Brain microvascular endothelial cell (primary cell): ENCODE measurements around the gene MBOAT2.

Experiments
- DNase-seq: peaks from one replicate; pipeline ENCODE4 v3.0.0-alpha.2; 2020
- H3K27ac ChIP-seq: fragments of 250-450 bp; sonication (Bioruptor Pico); 2 replicates; pipeline ENCODE4 v1.5.1; 2020; ENCODE audit warnings: mild to moderate bottlenecking, moderate library complexity
- H3K27me3 ChIP-seq: fragments of 250-450 bp; sonication (Bioruptor Pico); replicated peaks from 2 replicates; pipeline ENCODE4 v1.5.1; 2020; ENCODE audit warnings: mild to moderate bottlenecking
- H3K36me3 ChIP-seq: fragments of 250-450 bp; sonication (Bioruptor Pico); replicated peaks from 2 replicates; pipeline ENCODE4 v1.5.1; 2020; ENCODE audit warnings: mild to moderate bottlenecking
- H3K4me3 ChIP-seq: 2 replicates; pipeline ENCODE4 v1.5.1; 2011; ENCODE audit warnings: low read depth, mild to moderate bottlenecking, control low read depth, low read length, moderate library complexity
- in situ Hi-C: cut with HindIII; loops from 2 replicates; pipeline ENCODE4 v1.10.0; 2017; ENCODE audit warnings: low sequenced_read_pairs, low pct_ligation_motif_present
- TF ChIP-seq, protein P1 (sequence below): IDR thresholded peaks from 2 replicates; pipeline ENCODE4 v1.5.1; 2011; ENCODE audit warnings: low read depth, mild to moderate bottlenecking, moderate library complexity, low read length, control low read depth, inconsistent platforms; ENCODE audit errors: missing control alignments

MBOAT2 gene

DNA sequence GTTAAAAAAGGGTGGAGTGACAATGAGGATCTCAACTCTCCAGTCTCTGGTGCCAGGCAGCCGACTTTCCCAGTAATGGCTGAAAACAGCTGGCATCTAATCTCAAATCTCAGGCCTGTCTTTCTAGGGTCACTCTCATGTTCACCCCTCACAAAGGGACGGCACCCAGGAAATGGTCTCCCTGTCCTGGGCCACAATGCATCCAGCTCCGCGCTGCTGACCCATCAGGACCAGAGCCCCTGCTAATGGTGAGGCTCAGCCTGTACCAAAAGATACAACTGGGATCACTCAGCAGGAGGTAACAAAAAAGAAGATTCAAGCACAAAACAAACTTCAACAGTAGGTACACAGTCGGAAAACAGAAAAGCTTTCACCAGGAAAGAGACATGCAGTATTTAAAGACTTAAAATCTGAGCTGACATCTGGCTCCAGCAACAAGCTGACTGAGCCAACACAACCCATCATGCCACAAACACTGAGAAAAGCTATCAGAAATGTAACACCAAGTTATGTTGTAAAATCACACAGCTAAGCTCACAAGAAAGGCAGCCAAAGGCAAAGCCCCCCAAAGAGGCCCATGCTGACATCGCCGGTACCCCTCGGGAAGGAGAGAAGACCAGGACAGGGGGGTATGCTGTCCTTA is 152.5 kb downstream of the MBOAT2 start:
- TF ChIP-seq, protein P1, sequence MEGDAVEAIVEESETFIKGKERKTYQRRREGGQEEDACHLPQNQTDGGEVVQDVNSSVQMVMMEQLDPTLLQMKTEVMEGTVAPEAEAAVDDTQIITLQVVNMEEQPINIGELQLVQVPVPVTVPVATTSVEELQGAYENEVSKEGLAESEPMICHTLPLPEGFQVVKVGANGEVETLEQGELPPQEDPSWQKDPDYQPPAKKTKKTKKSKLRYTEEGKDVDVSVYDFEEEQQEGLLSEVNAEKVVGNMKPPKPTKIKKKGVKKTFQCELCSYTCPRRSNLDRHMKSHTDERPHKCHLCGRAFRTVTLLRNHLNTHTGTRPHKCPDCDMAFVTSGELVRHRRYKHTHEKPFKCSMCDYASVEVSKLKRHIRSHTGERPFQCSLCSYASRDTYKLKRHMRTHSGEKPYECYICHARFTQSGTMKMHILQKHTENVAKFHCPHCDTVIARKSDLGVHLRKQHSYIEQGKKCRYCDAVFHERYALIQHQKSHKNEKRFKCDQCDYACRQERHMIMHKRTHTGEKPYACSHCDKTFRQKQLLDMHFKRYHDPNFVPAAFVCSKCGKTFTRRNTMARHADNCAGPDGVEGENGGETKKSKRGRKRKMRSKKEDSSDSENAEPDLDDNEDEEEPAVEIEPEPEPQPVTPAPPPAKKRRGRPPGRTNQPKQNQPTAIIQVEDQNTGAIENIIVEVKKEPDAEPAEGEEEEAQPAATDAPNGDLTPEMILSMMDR, result no peak
- no peaks in the 10 kb centered on the region for H3K27me3 ChIP-seq

DNA sequence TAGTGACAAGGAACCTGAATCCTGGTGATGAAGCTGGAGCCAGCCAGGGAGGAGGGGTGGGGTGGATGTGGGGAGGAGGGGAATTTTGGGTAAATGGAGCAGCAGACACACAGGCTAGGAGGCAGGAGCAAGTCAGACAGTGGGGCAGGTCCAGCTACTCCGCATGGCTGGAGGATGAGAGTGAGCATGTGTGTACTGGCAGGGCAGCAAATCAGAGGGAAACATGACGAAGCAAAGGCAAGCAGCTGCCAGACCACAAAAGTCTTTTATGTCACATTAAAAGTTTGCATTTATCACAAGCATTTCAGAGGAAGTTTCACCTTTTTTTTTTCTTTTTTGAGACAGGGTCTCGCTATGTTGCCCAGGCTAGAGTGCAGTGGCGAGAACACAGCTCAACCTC is 154.2 kb downstream of the MBOAT2 start:
- in situ Hi-C loops, result no loop called here

More for the DNA sequence above, 152.5 kb downstream of the MBOAT2 start:
- no peaks in the 10 kb centered on the region for H3K36me3 ChIP-seq
- no peak overlapping the region for H3K27ac ChIP-seq
- no peak for DNase-seq
- no peak overlapping the region for H3K4me3 ChIP-seq
- in situ Hi-C loops, result no loop called here

DNA sequence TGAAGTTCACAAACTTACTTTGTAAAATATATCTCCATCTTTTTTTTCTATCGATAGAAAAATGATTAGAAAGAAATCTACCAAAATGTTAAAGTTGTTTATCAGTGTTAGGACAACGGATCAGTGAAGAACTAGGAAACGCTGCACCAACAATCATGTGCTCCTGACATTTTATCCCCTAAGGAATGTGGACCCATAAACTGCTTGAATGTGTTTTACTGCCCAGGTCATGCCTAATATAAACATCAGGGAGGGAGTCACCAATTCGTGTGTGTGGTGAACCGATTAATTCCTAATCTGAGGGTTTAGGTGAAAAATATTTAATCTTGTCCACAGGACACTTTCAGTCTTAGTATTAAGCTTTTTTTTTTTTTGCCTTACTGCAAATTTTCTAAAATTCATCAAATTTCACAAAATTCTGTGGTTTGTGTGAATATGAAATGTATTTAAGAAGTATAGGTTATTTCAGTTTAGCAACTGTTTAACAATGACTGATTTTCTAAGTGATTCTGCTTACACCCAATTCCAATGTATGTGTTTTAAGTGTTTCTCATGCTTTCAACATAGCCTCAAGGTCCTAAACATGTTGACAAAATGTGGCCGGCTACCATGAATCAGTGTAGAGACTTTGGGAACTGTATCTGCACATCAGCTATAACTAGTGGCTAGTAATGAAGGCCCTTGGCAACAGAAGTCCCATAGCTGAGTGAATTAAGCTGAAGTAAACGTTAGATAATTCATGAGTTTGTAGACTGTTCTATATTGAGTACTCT is 155.0 kb downstream of the MBOAT2 start:
- DNase-seq, result no peak
- in situ Hi-C loops, result no loop called here
- Histone ChIP-seq H3K4me3 (no peak overlapping the region), H3K27ac (no peak overlapping the region), H3K36me3 (no peaks in the 10 kb centered on the region), H3K27me3 (no peaks in the 10 kb centered on the region)
- TF ChIP-seq, protein P1, result no peak

More for the DNA sequence above, 154.2 kb downstream of the MBOAT2 start:
- no peaks in the 10 kb centered on the region for H3K27me3 ChIP-seq
- TF ChIP-seq, protein P1, result no peak
- H3K27ac ChIP-seq, result no peak overlapping the region
- peak; percentile 23 for DNase-seq
- H3K36me3 ChIP-seq, result no peaks in the 10 kb centered on the region
- no peak overlapping the region for H3K4me3 ChIP-seq

DNA sequence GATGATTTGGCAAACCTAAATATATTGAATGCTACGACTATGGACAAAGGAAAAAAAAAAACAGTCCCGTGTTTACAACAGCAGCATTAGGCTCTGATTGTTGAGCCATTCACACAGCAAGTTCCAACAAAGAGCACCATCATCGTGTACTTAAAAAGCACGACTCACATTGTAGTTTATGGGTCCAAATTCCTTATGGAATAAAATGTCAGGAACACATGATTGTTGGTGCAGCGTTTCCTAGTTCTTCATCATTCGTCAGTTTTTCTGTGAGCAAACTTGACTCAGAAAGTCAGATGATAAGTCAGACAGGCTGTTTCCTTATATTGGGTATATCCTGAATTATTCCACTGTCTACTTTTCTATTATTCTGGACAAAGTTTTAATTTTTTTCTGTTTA is 156.1 kb downstream of the MBOAT2 start:
- no peak overlapping the region for H3K27ac ChIP-seq
- in situ Hi-C loops, result no loop called here
- TF ChIP-seq, protein P1, result no peak
- H3K36me3 ChIP-seq, result no peaks in the 10 kb centered on the region
- H3K27me3 ChIP-seq, result no peaks in the 10 kb centered on the region
- H3K4me3 ChIP-seq, result no peak overlapping the region
- DNase-seq, result no peak

DNA sequence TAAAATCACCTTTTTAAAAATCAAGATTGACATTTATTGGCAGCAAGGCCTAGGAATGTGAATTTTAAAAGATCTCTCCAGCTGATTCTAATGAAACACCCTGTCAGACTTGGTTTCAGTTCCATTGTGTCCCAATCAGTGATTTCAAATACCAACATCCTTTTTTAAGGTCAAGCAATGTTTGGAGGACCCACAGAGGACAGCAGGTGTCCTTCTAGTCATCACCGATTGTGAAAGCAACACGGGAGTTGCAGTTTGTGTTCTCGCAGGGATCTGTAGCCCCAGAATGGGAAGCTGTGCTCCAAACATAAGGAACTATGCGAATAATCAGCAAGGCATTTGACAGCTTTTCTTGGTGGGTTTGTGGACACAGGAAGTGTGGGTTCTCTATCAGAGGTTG is 161.6 kb downstream of the MBOAT2 start:
- Histone ChIP-seq H3K27me3 (no peaks in the 10 kb centered on the region), H3K36me3 (no peaks in the 10 kb centered on the region), H3K27ac (no peak overlapping the region), H3K4me3 (no peak overlapping the region)
- no peak for DNase-seq
- TF ChIP-seq, protein P1, result no peak
- in situ Hi-C loops, result no loop called here
